Measurements from ENCODE around the gene MAPK4.

- TF ChIP-seq ZNF157 (tag by site-specific recombination; IDR thresholded peaks at IDR 0.05): no peak
- no peak for TF ChIP-seq ZNF510 (tag by site-specific recombination; IDR thresholded peaks at IDR 0.05; ENCODE audit: insufficient replicate concordance)
- TF ChIP-seq ZNF184 (tag by site-specific recombination; IDR thresholded peaks at IDR 0.05): no peak
- no peak for TF ChIP-seq MZF1 (tag by site-specific recombination; IDR thresholded peaks at IDR 0.05; ENCODE audit: borderline replicate concordance)
- TF ChIP-seq KLF16 (tag by site-specific recombination; IDR thresholded peaks at IDR 0.05): no peak
- no peak for TF ChIP-seq ZNF112 (tag by site-specific recombination; IDR thresholded peaks at IDR 0.05)
- no peak for TF ChIP-seq CTCF (tag by site-specific recombination; IDR thresholded peaks at IDR 0.05)
- TF ChIP-seq ZNF140 (tag by site-specific recombination; IDR thresholded peaks at IDR 0.05): no peak
- TF ChIP-seq ZXDB (tag by site-specific recombination; IDR thresholded peaks at IDR 0.05): no peak
- no peak for TF ChIP-seq PRDM1 (tag by site-specific recombination; IDR thresholded peaks at IDR 0.05)
- no peak for TF ChIP-seq ZNF292 (tag by site-specific recombination; IDR thresholded peaks at IDR 0.05; ENCODE audit: borderline replicate concordance, low read depth)
- no peak for TF ChIP-seq ZNF350 (tag by site-specific recombination; IDR thresholded peaks at IDR 0.05)
These were observed 87.9 kb downstream of the MAPK4 start for GRCh38 chr18:50647792-50648191.

Measured in HEK293 (cell line).